IMR-90 (cell line): ENCODE data around the gene HNF1B.

Experiments used
- ELK1 ChIP-seq: fragments of 150-350 bp; IDR thresholded peaks from 2 replicates; pipeline ENCODE4 v1.6.1; 2016; ENCODE audit warnings: low read depth, mild to moderate bottlenecking, low read length, moderate library complexity, borderline replicate concordance
- FOS ChIP-seq: fragments of 150-350 bp; IDR thresholded peaks from 2 replicates; pipeline ENCODE4 v1.6.1; 2016; ENCODE audit warnings: low read depth, low read length
- MAFK ChIP-seq: IDR thresholded peaks from 2 replicates; pipeline ENCODE4 v1.6.1; 2012; ENCODE audit warnings: low read depth, low read length, improper control_type of control experiment
- NFE2L2 ChIP-seq: fragments of 150-350 bp; IDR thresholded peaks from 2 replicates; pipeline ENCODE4 v1.6.1; 2016; ENCODE audit warnings: low read depth, mild to moderate bottlenecking, low read length
- POLR2A ChIP-seq: IDR thresholded peaks from 2 replicates; pipeline ENCODE4 v1.6.1; 2012; ENCODE audit warnings: mild to moderate bottlenecking, low read depth, low read length
- SMC3 ChIP-seq: fragments of 150-350 bp; IDR thresholded peaks from 2 replicates; pipeline ENCODE4 v1.6.1; 2016; ENCODE audit warnings: low read depth, mild to moderate bottlenecking, antibody characterized with exemption, low read length, moderate library complexity
- TF ChIP-seq, protein P1 (sequence below): conservative IDR thresholded peaks from 2 replicates; pipeline ENCODE4 v1.5.1; 2012; ENCODE audit warnings: mild to moderate bottlenecking, low read depth, low read length, improper control_type of control experiment

GRCh38 chr17:37698911-37699255, 46.0 kb downstream of the HNF1B start:
- TF ChIP-seq SMC3, result no peak
- TF ChIP-seq, protein P1, sequence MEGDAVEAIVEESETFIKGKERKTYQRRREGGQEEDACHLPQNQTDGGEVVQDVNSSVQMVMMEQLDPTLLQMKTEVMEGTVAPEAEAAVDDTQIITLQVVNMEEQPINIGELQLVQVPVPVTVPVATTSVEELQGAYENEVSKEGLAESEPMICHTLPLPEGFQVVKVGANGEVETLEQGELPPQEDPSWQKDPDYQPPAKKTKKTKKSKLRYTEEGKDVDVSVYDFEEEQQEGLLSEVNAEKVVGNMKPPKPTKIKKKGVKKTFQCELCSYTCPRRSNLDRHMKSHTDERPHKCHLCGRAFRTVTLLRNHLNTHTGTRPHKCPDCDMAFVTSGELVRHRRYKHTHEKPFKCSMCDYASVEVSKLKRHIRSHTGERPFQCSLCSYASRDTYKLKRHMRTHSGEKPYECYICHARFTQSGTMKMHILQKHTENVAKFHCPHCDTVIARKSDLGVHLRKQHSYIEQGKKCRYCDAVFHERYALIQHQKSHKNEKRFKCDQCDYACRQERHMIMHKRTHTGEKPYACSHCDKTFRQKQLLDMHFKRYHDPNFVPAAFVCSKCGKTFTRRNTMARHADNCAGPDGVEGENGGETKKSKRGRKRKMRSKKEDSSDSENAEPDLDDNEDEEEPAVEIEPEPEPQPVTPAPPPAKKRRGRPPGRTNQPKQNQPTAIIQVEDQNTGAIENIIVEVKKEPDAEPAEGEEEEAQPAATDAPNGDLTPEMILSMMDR, result no peak
- TF ChIP-seq POLR2A, result no peak
- no peak for TF ChIP-seq ELK1
- TF ChIP-seq FOS, result no peak
- TF ChIP-seq NFE2L2, result no peak
- TF ChIP-seq MAFK, result no peak
